PC-3 (cell line): ENCODE data around the gene TBCB. TPM values are rescaled to one million over a fixed set of nuclear protein-coding genes. Genes with fewer than 3 reads are reported as not detected.
"Not testable (repeated sequence)": the region's sequence is repeated elsewhere in the genome, so short reads cannot be mapped to it uniquely, and the experiment has no call there.

Experiments
- ATAC-seq: fragments of 200-7000 bp; cut with Tn5 transposase; 2 replicates; pipeline ENCODE4 v1.9.1; 2020; ENCODE audit warnings: mild to moderate bottlenecking, moderate library complexity
- BruUV-seq: library from RNA; stranded (reverse); fragments of 400-500 nt; replicated peaks from 2 replicates; lab custom pipeline; 2021; lab: Mats Ljungman, UMichigan
- CTCF ChIA-PET: fragments of 300-600 bp; sonication (Branson Sonifier 250); formaldehyde crosslinking; loops from one replicate; lab custom pipeline; 2022; ENCODE audit warnings: antibody characterized with exemption; lab: Charles Lee
- POLR2A ChIA-PET: fragments of 300-600 bp; sonication (Branson Sonifier 250); formaldehyde crosslinking; loops from one replicate; lab custom pipeline; 2022; ENCODE audit warnings: antibody characterized with exemption; ENCODE audit not compliant: unreplicated experiment; lab: Charles Lee
- DNase-seq: peaks from one replicate; pipeline ENCODE4 v3.0.0-alpha.2; 2015
- H2AFZ ChIP-seq: fragments of 300-600 bp; sonication (generic); 2 replicates; pipeline ENCODE4 v1.6.0; 2016; ENCODE audit warnings: antibody characterized with exemption, low read length
- H3F3A ChIP-seq: fragments of 300-600 bp; sonication (generic); one replicate; pipeline ENCODE4 v1.6.0; 2017; ENCODE audit warnings: antibody characterized with exemption, low read length, control low read depth, mild to moderate bottlenecking; ENCODE audit not compliant: unreplicated experiment
- H3K27ac ChIP-seq: fragments of 300-600 bp; sonication (generic); 2 replicates; pipeline ENCODE4 v1.5.1; 2016; ENCODE audit warnings: mild to moderate bottlenecking, low read length
- H3K27me3 ChIP-seq: fragments of 300-600 bp; sonication (generic); 2 replicates; pipeline ENCODE4 v1.6.1; 2016; ENCODE audit warnings: low read length, mixed read lengths
- H3K36me3 ChIP-seq: fragments of 300-600 bp; sonication (generic); 2 replicates; pipeline ENCODE4 v1.6.1; 2016; ENCODE audit warnings: low read depth, mixed run types, low read length, mixed read lengths
- H3K4me1 ChIP-seq: fragments of 300-600 bp; sonication (generic); 2 replicates; pipeline ENCODE4 v1.5.1; 2016; ENCODE audit warnings: low read length; ENCODE audit not compliant: insufficient read depth
- H3K4me2 ChIP-seq: fragments of 300-600 bp; sonication (generic); 2 replicates; pipeline ENCODE4 v1.6.0; 2016; ENCODE audit warnings: low read length
- H3K4me3 ChIP-seq: fragments of 300-600 bp; sonication (generic); 2 replicates; pipeline ENCODE4 v1.5.1; 2016; ENCODE audit warnings: mild to moderate bottlenecking, low read length, mixed read lengths
- H3K79me2 ChIP-seq: fragments of 300-600 bp; sonication (generic); 2 replicates; pipeline ENCODE4 v1.6.1; 2017; ENCODE audit warnings: low read length, mixed read lengths
- H3K9ac ChIP-seq: fragments of 300-600 bp; sonication (generic); 2 replicates; pipeline ENCODE4 v1.6.0; 2016; ENCODE audit warnings: mild to moderate bottlenecking, low read length
- H3K9me2 ChIP-seq: fragments of 300-600 bp; sonication (generic); replicated peaks from 2 replicates; pipeline ENCODE4 v1.6.1; 2016; ENCODE audit warnings: mixed run types, low read length, mixed read lengths
- H3K9me3 ChIP-seq: fragments of 300-600 bp; sonication (generic); 2 replicates; pipeline ENCODE4 v1.6.1; 2016; ENCODE audit warnings: low read length, mixed read lengths
- H4K20me1 ChIP-seq: fragments of 300-600 bp; sonication (generic); 2 replicates; pipeline ENCODE4 v1.6.1; 2016; ENCODE audit warnings: low read length, mixed read lengths
- EZH2 ChIP-seq: fragments of 300-600 bp; sonication (generic); IDR thresholded peaks from one replicate; pipeline ENCODE4 v1.6.1; 2017; ENCODE audit warnings: antibody characterized with exemption, mild to moderate bottlenecking, low read length; ENCODE audit not compliant: unreplicated experiment
- EZH2phosphoT487 ChIP-seq: fragments of 300-600 bp; sonication (generic); IDR thresholded peaks from 2 replicates; pipeline ENCODE4 v1.6.1; 2018; ENCODE audit warnings: mild to moderate bottlenecking, antibody characterized with exemption, low read length, borderline replicate concordance
- intact Hi-C: fragments of 100-400 bp; cut with micrococcal nuclease; formaldehyde crosslinking; loops from 2 replicates; pipeline ENCODE4 v1.9.0; 2023
- total RNA-seq: library from RNA; depleted of rRNA; stranded (reverse); fragments of >200 nt; gene quantifications from 2 replicates; pipeline ENCODE4 v1.2.3, GENCODE V29; 2014; rRNA removed
- TF ChIP-seq, protein P1 (sequence below): fragments of 300-600 bp; sonication (generic); conservative IDR thresholded peaks from 2 replicates; pipeline ENCODE4 v1.5.1; 2017; ENCODE audit warnings: antibody characterized with exemption, low read depth, mild to moderate bottlenecking, low read length

The TBCB gene
- total RNA-seq, 1 experiment from 2014 or later = 260 TPM

DNA sequence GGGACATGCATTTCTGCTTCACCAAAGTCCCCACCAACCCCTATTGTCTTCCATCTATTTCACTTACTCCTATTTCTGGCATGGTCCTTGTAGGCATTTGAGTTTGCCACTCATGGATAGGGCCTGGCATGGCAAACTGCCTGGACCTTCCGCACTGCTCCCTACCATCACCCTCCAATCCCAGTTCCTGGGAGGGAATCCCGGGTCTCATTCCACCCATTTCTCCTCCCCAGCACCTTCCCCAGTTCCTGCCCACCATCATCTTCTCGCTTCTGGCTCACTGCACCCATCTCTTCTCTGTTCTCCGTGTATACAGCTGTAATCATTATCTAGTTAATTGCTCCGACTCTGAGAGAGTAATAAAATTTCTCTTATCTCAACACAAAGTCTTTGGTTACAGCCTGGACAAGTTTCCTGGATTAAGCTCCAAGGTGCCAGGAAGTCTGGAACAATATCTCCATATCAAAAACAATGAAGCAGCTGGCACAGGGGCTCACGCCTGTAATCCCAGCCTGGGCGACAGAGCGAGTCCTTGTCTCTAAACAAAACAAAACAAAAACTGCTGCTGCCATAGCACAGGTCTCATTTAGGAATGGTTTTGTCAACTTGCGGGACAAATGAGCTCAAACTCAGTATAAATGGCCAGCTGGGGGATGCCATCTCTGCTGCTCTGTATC, 54.0 kb downstream of the TBCB start:
- H2AFZ ChIP-seq = no peak overlapping the region
- DNase-seq (no peak), ATAC-seq (no peak)
- no peaks in the 10 kb centered on the region for H3K9me2 ChIP-seq
- intact Hi-C loops = no loop called here
- H3K79me2 ChIP-seq = no peaks in the 10 kb centered on the region
- no peaks in the 10 kb centered on the region for H4K20me1 ChIP-seq
- BruUV-seq = no TSS peak
- CTCF ChIA-PET = no interaction called here
- H3K4me1 ChIP-seq = no peaks in the 10 kb centered on the region
- H3K27ac ChIP-seq = no peak overlapping the region
- no peak overlapping the region for H3K9ac ChIP-seq
- no peaks in the 10 kb centered on the region for H3K27me3 ChIP-seq
- no peak overlapping the region for H3K4me3 ChIP-seq
- H3F3A ChIP-seq = no peaks in the 10 kb centered on the region
- POLR2A ChIA-PET = interaction anchor here (0.8 kb wide), 1 partner anchor 41 kb away, joined by 3 read pairs; no protein-coding TSS in a partner anchor
- no peak overlapping the region for H3K4me2 ChIP-seq
- TF ChIP-seq, protein P1, sequence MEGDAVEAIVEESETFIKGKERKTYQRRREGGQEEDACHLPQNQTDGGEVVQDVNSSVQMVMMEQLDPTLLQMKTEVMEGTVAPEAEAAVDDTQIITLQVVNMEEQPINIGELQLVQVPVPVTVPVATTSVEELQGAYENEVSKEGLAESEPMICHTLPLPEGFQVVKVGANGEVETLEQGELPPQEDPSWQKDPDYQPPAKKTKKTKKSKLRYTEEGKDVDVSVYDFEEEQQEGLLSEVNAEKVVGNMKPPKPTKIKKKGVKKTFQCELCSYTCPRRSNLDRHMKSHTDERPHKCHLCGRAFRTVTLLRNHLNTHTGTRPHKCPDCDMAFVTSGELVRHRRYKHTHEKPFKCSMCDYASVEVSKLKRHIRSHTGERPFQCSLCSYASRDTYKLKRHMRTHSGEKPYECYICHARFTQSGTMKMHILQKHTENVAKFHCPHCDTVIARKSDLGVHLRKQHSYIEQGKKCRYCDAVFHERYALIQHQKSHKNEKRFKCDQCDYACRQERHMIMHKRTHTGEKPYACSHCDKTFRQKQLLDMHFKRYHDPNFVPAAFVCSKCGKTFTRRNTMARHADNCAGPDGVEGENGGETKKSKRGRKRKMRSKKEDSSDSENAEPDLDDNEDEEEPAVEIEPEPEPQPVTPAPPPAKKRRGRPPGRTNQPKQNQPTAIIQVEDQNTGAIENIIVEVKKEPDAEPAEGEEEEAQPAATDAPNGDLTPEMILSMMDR = no peak
- TF ChIP-seq EZH2 = no peak
- TF ChIP-seq EZH2phosphoT487 = no peak
- no peaks in the 10 kb centered on the region for H3K36me3 ChIP-seq
- no peaks in the 10 kb centered on the region for H3K9me3 ChIP-seq

DNA sequence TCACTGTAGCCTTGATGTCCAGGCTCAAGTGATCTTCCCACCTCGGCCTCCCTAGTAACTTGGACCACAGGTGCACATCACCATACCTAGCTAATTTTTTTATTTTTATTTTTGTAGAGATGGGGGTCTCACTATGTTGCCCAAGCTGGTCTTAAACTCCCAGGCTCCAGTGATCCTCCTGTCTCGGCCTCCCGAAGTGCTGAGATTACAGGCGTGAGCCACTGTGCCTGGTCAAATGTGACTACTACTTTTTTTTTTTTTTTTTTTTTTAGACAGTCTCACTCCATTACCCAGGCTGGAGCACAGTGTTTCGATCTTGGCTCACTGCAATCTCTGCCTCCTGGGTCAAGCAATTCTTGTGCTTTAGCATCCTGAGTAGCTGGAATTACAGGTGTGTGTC, 57.6 kb downstream of the TBCB start:
- ChIA-PET POLR2A (no interaction called here), CTCF (no interaction called here)
- H3K27me3 ChIP-seq = no peaks in the 10 kb centered on the region
- H3K4me3 ChIP-seq = no peak overlapping the region
- H3K9me3 ChIP-seq = no peaks in the 10 kb centered on the region
- DNase-seq (no peak), ATAC-seq (no peak)
- no peak overlapping the region for H3K9ac ChIP-seq
- no peaks in the 10 kb centered on the region for H3K79me2 ChIP-seq
- no peaks in the 10 kb centered on the region for H3K4me1 ChIP-seq
- H2AFZ ChIP-seq = no peak overlapping the region
- no peaks in the 10 kb centered on the region for H3F3A ChIP-seq
- TF ChIP-seq EZH2phosphoT487 (no peak), EZH2 (no peak)
- TF ChIP-seq, protein P1 = no peak
- intact Hi-C loops = no loop called here
- H4K20me1 ChIP-seq = no peaks in the 10 kb centered on the region
- BruUV-seq = no TSS peak
- H3K36me3 ChIP-seq = no peaks in the 10 kb centered on the region
- H3K9me2 ChIP-seq = no peaks in the 10 kb centered on the region
- H3K27ac ChIP-seq = no peak overlapping the region
- no peak overlapping the region for H3K4me2 ChIP-seq

DNA sequence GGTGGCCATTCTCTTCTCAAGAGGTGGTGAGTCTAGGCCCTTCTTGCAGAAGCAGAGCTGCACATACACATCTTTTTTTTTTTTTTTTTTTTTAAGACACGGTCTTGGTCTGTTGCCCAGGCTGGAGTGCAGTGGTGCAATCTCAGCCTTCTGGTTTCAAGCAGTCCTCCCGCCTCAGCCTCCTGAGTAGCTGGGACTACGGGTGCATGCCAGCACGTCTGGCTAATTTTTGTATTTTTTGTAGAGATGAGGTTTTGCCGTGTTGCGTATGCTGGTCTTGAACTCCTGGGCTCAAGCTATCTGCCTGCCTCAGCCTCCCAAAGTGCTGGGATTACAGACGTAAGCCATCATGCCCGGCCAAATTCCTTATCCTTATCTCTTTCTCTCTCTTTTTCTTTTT, 58.6 kb downstream of the TBCB start:
- BruUV-seq, H3K4me2 ChIP-seq, H2AFZ ChIP-seq, H3K27me3 ChIP-seq, H3K9me3 ChIP-seq, H3K4me3 ChIP-seq, intact Hi-C loops, H3K9ac ChIP-seq, H3K79me2 ChIP-seq, POLR2A ChIA-PET, H4K20me1 ChIP-seq, H3K9me2 ChIP-seq, H3K36me3 ChIP-seq, H3K27ac ChIP-seq, H3K4me1 ChIP-seq, DNase-seq, H3F3A ChIP-seq, ATAC-seq: not testable (repeated sequence)
- CTCF ChIA-PET = interaction anchor here (0.6 kb wide), 1 partner anchor 48 kb away, joined by 8 read pairs; no protein-coding TSS in a partner anchor

Other genes starting within 250 kb of the TBCB start
- gene APLP1, start 246.9 kb upstream of the TBCB start, total RNA-seq = 21.1 and 23.2 TPM in 2 replicates
- 9.0 and 10.6 TPM in 2 replicates for gene NFKBID, start 214.9 kb upstream of the TBCB start, total RNA-seq
- not detected in 2 replicates for gene HCST, start 212.9 kb upstream of the TBCB start, total RNA-seq
- not detected in 2 replicates for gene TYROBP, start 207.2 kb upstream of the TBCB start, total RNA-seq
- gene LRFN3, start 179.1 kb upstream of the TBCB start, total RNA-seq = 4.1 and 4.8 TPM in 2 replicates
- gene SDHAF1, start 120.3 kb upstream of the TBCB start, total RNA-seq = 24.5 and 38.1 TPM in 2 replicates
- gene SYNE4, start 106.7 kb upstream of the TBCB start, total RNA-seq = 0.77 and 1.9 TPM in 2 replicates
- 38.4 and 39.3 TPM in 2 replicates for gene ALKBH6, start 101.3 kb upstream of the TBCB start, total RNA-seq
- gene CLIP3, start 82.6 kb upstream of the TBCB start, total RNA-seq = 0.07 TPM in 1 of 2 replicates, not detected in the other
- 0.95 and 2.1 TPM in 2 replicates for gene THAP8, start 61.2 kb upstream of the TBCB start, total RNA-seq
- 13.3 and 13.9 TPM in 2 replicates for gene WDR62, start 60.6 kb upstream of the TBCB start, total RNA-seq
- not detected in 2 replicates for gene OVOL3, start 4.3 kb upstream of the TBCB start, total RNA-seq
- gene POLR2I, start 593 bp upstream of the TBCB start, total RNA-seq = 191 and 250 TPM in 2 replicates
- 329 and 339 TPM in 2 replicates for gene CAPNS1, start 24.6 kb downstream of the TBCB start, total RNA-seq
- gene COX7A1, start 37.0 kb downstream of the TBCB start, total RNA-seq = not detected in 2 replicates
- 3.0 and 3.1 TPM in 2 replicates for gene ZNF565, start 99.2 kb downstream of the TBCB start, total RNA-seq
- gene ZNF146, start 99.6 kb downstream of the TBCB start, total RNA-seq = 78.4 and 83.1 TPM in 2 replicates